CD4-positive, alpha-beta T cell treated with Interleukin-10 for 1 hour (primary cell): ENCODE measurements around the gene CROCC2.
A peak's percentile ranks its signal among the peaks of the same experiment; 100 is the strongest.

Experiments used
- DNase-seq: peaks from one replicate; pipeline ENCODE4 v3.0.0-alpha.2; 2020

CROCC2 gene

DNA sequence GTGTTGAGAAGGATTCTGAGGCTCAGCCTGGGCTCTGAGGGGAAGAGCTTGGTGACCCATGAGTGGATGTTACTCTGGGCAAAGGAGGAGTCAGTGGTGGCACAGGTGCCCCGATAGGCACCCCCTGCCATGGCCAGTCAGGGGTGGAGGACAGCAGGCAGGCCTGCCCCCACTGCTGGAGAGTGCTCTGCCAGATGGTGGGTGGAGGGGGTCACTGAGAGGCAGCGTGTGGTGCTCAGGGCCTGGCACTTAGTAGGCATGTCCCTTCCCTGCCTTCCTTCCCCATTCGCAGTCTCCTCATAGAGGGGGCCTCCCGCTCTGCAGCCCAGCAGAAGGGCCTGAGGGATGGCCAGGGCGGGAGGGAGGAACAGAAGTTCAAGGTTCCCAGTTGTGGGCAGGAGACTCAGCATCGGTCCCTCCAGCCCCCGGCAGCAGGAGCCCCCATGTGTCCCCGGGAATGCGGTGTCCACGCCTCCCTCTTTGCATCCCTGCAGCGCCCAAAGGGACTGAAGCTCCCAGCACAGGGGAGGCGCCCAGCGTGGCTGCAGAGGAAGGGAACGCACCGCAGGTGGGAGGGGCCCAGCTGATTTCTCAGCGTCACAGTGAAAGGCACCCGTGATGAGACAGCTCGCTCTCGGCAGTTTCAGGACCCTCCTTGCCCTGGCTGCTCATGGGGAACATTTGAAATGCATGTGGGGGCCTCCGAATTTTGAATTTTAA is 86.6 kb downstream of the CROCC2 start:
- no peak for DNase-seq

- DNase-seq = no peak
These were observed 87.5 kb downstream of the CROCC2 start for GRCh38 chr2:240993446-240994170.

- no peak for DNase-seq
These were observed 88.2 kb downstream of the CROCC2 start for GRCh38 chr2:240994171-240994896.

DNA sequence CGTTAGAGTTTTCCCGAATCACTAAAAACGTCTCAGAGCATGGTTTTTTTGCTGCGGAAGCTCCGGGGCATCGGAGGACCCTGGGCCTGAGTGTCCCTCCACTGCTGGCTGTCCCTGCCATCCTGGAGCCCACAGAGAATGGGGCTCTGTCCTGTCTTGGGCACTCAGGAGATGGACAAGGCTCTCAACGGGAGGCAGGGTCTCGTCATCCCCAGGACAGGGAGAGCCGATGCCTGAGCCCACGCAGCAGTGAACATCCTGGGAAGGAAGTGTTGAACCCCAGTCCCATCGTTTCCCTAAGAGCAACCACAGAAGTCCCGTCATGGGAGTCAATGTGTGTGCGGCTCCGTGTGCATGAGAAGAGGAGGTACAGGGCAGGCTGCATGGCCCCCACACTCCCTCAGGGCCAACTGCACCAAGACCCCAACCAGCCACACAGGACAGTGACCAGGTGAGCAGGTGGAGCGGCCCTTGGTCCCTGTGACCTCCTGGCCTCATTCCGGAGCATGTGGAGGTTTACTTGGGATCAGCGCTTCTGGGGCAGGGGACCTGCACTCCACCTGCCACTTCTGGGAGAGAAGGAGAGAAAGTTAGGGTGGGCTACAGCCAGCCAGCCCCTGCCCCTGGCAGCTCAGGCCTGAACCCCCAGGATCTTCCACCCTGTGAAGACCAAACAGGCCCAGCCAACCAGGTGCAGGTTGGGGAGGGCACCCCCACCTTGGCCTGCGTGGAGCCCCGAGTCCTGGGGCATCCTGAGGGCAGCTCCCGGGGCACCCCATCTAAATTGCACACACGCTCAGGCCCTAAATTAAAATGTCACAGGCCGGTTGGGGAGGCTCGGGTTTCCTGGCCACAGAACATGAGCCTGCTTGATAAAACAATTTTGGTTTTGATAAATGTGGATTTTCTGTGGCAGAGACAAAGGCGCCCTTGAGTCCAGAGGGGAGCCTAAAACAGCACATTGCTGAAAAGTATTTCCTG is 89.2 kb downstream of the CROCC2 start:
- no peak for DNase-seq

- no peak for DNase-seq
These were observed 90.2 kb downstream of the CROCC2 start for GRCh38 chr2:240996161-240996833.

- DNase-seq = no peak
These were observed 90.7 kb downstream of the CROCC2 start for GRCh38 chr2:240996834-240997140.

DNA sequence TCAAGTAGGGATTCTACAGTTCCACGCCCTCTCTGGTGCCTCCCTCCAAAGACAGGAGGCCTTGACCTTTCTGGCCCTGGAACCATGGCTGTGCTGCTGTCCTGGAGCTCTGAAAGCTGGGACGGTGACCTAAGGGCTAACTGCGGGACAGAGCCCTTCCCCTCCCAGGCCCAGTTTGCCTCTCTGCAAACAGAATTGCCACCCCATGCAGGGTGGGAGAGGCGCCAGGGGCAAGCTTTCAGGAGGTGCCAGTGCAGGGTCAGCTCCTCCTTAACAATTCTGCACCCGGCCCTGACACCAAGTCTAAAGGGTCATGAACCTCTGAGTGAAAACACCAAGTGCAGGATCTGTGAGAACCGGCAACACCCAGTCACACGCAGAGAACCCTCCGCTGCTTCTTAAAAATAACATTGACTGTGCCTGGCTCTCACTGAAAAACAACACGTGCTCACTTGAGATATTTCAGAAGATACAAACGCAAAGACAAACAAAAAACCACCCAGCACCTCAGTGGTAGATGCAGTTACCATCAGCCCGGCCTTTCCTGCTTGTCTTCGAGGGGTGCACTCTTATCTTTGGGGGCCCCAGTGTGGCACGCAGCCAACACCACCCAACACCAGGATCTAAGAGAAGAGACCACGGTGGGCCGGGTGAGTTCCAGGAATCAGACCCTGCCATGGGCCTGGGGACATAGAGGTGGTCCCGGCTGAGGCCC is 91.2 kb downstream of the CROCC2 start:
- DNase-seq = no peak

DNA sequence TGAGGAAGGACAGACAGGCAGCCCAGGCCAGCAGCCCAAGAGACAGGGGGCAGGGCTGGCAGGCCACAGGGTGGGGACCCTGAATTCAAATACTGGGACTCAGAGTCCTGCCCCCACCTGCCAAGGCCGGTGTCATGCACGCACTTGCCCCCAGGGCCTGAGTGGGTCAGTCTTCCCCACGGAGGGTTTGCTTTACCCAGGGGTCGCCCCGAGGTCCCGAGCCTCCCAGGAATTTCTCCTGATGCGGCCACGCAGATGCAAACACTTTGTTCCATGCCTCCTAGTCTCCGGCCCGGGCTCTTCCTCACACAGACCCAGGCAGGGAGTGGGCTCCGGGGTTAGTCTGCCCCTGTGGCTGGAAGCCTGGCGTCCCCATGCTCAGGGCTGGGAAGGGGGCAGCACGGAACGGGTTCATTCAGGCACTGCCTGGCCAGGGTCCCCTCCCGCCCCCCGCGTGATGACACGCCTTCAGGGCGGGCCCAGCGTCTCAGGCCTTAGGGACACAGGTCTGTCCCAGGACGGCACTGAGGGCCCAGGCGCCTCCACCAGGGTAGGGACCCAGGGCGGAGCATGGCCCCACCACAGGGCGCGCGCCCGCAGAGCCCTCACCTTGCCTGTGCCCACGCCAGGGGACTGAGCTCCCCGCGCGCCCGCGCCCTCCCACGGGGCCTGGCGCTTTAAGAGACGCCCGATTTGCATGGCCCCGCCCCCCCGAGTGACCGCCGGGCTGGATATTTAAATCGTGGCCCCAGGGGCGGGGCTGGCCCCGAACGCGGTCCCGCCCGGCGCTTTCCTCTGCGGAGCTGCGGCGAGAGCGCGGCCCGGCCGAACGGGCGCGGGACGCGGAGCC is 91.9 kb downstream of the CROCC2 start, which contains the start of gene SNED1:
Gene SNED1 (plus strand): TSS at position 763 of the 850 bp plus-strand sequence. CDS start 220 bp downstream, outside the sequence.
- peak; percentile 50 for DNase-seq

- DNase-seq = no peak
These were observed 92.5 kb downstream of the CROCC2 start for GRCh38 chr2:240998706-240998994.

GRCh38 chr2:240998995-240999791 is 93.1 kb downstream of the CROCC2 start:
- DNase-seq = no peak

GRCh38 chr2:240999873-241000541 is 93.9 kb downstream of the CROCC2 start:
- no peak for DNase-seq

- no peak for DNase-seq
These were observed 94.7 kb downstream of the CROCC2 start for GRCh38 chr2:241000831-241001321.

- DNase-seq = no peak
These were observed 95.5 kb downstream of the CROCC2 start for GRCh38 chr2:241001413-241002274.

DNA sequence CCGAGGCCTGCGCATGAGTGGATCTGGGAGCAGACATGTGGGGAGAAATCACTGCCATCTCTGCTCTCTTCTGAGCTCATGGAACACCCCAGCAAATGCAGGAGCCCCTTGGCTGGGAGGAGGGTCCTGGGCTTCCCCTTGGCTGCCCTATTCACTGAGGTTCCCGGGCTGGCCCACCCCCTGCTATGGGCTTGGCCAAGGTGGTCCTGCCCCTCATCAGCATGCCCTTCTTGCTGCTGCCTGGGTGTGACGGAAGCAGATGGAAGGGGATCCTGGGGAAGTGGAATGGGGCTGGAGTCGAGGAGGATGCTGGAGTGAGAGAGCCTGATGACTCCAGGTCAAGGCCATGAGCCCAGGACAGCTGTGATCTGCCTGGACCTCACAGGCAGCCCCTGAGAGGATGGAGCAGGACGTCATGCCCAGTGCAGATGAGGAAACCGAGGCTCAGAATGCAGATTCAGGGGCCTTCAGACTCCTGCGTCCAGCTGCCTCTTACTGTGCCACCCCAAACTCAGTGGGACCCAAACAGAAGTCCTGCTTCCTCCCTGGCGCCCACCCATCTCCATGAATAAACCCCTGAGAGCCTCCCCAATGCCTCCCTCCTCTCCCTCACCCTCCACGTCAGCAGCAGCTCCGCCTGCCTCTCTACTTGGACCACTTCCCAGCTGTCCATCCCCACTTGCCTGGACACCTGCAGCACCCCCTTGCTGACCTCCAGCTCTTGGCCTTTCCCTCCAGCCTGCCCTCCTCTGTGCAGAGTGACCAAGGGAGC is 96.3 kb downstream of the CROCC2 start:
- no peak for DNase-seq

DNA sequence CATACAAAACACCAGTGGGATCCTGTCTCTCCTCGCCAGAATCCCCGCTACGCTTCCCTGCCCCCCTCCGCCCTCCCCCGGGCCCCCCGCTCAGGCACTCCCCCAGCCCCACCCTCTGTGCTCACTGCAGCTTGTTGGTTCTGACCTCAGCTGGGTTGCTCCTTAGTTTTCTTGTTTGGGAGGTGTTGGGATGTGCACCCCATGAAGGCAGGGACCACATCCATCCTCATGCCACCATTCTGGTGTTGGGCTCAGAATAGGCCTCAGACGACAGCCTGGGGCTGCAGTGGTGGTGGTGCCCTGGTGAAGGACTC is 96.9 kb downstream of the CROCC2 start:
- DNase-seq = no peak

GRCh38 chr2:241003369-241003768 is 97.2 kb downstream of the CROCC2 start:
- no peak for DNase-seq

DNA sequence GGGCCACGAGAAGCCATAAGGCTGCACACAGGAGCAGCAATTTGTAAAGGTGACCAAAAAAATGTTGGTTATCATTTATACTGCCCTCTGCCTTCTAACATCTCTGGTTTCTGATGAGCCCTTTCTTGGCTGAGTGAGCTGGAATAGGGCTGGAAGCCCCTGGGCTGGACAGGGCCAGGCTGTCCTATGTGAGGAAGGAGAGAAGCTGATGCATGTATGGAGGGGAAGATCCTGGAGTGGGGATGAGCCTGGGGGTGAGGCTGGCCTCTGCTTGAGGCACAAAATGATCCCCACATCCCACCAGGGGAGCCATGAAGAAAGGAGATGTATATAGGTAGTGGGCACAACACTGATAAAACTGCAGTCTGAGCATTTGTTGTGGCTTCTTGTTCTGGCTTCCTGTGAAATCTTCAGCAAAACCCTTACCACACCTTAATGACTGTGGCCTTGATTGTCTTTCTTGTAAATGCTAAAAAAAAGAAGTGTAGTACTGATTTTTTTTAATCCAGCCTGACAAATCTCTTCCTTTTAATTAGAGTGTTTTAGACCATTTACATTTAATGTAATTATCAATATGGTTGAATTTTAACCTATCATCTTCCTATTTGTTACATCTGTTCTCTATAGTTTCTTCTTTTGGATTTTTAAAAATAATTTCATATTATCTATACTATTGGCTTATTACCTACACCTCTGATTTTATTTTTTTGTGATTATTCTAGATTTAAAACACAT is 97.9 kb downstream of the CROCC2 start:
- no peak for DNase-seq
